HCT116 (cell line): ENCODE results near the gene RGP1.

Experiments
- ELF1 ChIP-seq: IDR thresholded peaks from 2 replicates; pipeline ENCODE4 v1.6.1; 2012; ENCODE audit warnings: low read depth, borderline replicate concordance
- EZH2phosphoT487 ChIP-seq: fragments of 200-600 bp; IDR thresholded peaks from 2 replicates; pipeline ENCODE4 v1.6.1; 2018; ENCODE audit warnings: antibody characterized with exemption, borderline replicate concordance
- RAD21 ChIP-seq: IDR thresholded peaks from 2 replicates; pipeline ENCODE4 v1.6.1; 2012; ENCODE audit warnings: low read depth, mild to moderate bottlenecking
- TF ChIP-seq, protein P1 (sequence below): IDR thresholded peaks from 2 replicates; pipeline ENCODE4 v1.6.1; 2012
- TF ChIP-seq, protein P2 (sequence below), 3 experiments: fragments of 200-600 bp in 1 of 3; sonication (generic) in 1 of 3; IDR thresholded peaks in 2 of 3; conservative IDR thresholded peaks in 1 of 3; 2 replicates each; pipeline ENCODE4 v1.5.1; 2012 to 2017; ENCODE audit warnings: low read depth in 2 of 3, low read length in 2 of 3, antibody characterized with exemption in 1 of 3, borderline replicate concordance in 1 of 3, control low read depth in 1 of 3, mild to moderate bottlenecking in 1 of 3, mixed read lengths in 1 of 3, mixed run types in 1 of 3, moderate library complexity in 1 of 3; ENCODE audit not compliant: insufficient read depth in 1 of 3
- TF ChIP-seq, protein P3 (sequence below): IDR thresholded peaks from 2 replicates; pipeline ENCODE4 v1.6.1; 2012

DNA sequence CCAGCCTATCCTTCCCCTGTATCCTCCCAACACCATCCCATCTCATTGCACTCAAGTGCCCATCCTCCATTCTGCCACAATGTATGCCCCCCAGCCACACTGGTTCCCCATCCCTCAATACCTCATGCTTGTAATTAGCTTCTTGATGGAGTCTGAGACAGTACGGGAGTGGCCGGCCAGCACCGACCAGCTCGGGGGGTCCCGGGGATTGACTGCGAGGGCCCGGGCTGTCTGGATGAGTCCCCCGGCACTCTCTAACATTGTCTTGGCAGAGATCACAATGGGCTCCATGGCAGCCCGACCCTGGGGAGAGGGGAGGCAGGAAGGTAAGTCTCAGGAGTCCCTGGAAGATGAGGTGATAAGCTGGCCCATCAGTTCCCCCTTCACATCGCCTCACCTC, 42.1 kb upstream of the RGP1 start:
- TF ChIP-seq, protein P1, sequence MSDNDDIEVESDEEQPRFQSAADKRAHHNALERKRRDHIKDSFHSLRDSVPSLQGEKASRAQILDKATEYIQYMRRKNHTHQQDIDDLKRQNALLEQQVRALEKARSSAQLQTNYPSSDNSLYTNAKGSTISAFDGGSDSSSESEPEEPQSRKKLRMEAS = no peak
- TF ChIP-seq, protein P2, sequence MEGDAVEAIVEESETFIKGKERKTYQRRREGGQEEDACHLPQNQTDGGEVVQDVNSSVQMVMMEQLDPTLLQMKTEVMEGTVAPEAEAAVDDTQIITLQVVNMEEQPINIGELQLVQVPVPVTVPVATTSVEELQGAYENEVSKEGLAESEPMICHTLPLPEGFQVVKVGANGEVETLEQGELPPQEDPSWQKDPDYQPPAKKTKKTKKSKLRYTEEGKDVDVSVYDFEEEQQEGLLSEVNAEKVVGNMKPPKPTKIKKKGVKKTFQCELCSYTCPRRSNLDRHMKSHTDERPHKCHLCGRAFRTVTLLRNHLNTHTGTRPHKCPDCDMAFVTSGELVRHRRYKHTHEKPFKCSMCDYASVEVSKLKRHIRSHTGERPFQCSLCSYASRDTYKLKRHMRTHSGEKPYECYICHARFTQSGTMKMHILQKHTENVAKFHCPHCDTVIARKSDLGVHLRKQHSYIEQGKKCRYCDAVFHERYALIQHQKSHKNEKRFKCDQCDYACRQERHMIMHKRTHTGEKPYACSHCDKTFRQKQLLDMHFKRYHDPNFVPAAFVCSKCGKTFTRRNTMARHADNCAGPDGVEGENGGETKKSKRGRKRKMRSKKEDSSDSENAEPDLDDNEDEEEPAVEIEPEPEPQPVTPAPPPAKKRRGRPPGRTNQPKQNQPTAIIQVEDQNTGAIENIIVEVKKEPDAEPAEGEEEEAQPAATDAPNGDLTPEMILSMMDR (IDR thresholded peaks at IDR 0.05 in 2 of 3, conservative IDR thresholded peaks at IDR 0.05 in 1 of 3; ENCODE audit: borderline replicate concordance in 1 of 3, insufficient read depth in 1 of 3, low read depth in 2 of 3, low read length in 2 of 3) = no peak
- TF ChIP-seq EZH2phosphoT487 (no peak), RAD21 (no peak), ELF1 (no peak)
- TF ChIP-seq, protein P3, sequence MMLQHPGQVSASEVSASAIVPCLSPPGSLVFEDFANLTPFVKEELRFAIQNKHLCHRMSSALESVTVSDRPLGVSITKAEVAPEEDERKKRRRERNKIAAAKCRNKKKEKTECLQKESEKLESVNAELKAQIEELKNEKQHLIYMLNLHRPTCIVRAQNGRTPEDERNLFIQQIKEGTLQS = no peak
